Kidney capillary endothelial cell (primary cell): ENCODE measurements around the gene OTOF.
"Not testable (repeated sequence)": the region's sequence is repeated elsewhere in the genome, so short reads cannot be mapped to it uniquely, and the experiment has no call there.

Experiments used
- DNase-seq: peaks from one replicate; pipeline ENCODE4 v3.0.0-alpha.2; 2018; ENCODE audit warnings: low spot score

OTOF gene

DNA sequence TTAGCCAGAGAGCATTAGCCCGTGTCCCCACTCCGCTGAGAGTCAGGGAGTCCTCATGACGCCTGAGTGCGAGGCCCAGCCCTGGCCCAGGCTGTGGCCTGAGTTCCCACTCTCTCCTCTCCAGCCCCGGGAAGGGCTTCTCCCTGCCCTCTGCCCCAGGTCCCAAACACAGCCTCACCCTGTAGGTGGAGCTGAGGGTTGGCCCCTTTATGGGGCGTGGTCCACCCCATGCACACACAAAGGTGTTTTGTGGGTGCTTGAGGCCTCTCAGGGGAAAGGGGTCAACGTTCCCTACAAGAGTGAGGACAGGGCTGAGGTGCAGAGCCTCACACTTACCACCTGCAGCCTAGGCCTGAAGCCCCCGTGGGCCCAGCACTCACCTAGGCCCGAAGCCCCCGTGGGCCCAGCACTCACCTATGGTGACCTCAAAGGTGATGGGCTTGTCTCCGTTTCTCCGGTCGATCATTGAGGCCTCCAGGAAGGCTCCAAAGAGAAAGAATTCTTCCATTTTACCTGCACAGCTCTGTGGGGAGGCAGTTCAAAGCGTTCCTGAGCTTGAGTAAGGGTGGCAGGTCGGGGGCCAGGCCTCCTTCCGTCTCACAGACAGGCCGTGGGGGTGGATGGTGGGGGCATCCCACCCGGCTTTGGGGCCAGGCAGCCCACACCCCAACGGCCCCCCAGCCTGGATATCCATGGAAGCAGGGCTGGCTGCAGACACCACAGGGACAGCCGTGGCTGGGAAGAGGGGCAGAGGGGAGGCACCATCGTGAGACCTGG is 2.1 kb upstream of the OTOF start:
- no peak for DNase-seq

DNA sequence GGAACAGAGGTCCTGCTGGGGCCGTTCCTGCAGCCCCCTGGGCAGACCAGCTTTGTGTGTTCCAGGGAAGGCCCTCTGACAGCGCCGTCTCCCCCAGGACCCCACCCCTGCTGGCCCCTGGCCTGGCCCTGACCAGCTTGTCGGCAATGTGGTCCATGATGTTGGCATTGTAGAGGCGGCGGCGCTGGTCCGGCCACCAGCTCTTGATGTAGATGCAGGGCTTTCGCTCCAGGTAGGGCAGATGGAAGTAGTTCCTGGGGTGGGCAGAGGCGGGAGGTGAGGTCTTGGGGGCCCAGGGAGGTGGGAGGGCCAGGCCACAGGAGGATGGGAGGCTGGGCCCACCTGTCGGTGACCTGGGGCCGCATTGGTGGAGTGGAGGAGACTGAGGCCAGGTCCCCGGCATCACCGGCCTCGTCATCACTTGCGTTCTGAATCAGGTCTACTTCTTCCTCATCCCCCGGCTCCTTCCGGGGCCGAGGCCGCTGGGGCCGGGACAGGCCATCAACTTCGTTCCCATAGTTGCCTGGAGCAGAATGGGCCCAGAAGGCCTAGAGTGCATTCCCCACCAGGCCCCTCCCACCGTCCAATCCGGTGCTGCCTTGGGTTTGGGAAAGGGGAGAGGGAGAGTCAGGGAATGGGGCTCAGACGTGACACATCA is 1.3 kb upstream of the OTOF start:
- DNase-seq = no peak

DNA sequence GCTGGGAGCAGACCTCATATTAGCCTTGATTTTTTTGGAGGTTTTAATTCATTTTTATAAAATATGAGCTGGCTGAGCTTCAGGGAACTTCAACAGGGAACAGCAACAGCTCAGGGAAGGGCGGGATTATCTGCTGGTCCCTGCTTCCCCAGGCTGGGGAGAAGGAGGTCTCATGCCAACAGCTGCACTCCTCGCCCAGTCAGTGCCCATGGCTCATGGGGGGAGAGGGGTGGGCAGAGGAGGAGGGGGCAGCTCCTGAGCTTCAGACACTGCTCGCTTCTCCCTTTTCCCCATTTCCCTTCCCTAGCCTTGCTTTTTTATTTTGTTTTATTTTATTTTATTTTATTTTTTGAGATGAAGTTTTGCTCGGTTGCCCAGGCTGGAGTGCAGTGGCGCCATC is 442 bp upstream of the OTOF start:
- DNase-seq = no peak

DNA sequence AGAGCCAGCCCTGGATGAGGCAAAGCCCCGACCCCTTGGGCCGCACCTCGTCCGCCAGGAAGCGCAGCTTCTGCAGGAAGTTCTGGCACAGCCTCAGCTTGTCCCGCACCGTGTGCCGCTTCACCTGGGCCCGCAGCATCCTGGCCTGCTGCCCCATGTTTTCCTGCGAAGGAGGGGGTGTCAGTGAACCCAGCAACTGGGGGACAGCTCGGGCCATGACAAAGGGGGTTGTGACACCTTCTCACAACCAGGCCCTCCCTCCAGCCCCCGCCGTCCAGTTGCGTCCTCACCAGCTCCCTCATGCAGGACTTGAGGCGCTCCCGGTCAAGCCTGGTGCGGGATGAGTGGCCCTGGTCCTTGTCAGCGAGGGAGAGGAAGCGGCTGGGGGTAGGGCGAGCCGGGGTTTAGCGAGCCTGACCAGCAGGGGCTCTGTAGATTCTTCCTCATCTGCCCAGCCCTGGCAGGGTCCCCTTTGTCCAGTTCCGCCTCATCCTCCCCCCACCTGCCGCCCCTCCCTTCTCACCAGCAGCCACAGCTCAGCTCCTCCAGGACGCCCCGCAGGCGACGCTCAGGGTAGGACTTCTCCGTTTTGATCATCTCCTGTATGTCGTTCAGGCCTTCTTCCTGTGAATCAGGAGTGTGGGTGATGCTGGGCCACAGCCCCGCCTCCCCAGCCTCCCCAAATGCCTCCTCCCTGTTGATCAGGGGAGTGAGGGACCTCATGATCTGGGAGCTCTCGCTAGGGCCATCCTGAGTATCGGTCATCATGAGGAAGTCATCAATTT is 606 bp downstream of the OTOF start:
- DNase-seq = no peak

DNA sequence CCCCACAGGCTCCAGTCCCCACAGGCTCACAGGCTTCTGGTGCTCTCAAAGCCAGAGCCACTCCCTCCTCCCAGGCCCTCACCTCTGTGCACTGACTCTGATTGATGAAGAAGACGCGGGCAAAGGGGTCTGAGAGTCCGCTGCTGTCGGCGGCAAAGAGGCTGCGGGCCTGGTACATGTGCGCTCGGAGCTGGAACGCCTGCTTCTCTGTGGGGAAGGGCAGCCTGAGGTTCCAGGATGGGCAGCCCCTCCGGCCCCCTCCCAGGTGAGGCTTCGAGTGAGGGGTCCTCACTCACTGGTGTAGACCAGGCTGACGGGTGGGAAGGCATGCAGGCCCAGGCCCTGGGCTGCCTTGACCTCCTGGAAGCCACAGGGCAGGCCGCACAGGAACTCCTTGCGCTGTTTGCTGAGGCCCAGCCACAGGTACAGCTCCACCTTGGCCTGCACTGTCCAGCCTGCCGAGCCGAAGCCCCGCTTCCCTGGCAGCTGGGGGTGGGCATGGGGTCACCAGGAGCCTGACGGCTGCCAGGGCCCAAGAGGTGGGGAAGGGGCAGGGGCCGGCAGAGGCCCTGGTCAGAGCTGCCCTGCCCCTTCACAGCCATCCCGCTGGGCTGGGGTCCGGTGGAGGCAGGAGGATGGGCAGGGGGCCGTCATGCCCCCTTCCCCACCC is 2.0 kb downstream of the OTOF start:
- no peak for DNase-seq

DNA sequence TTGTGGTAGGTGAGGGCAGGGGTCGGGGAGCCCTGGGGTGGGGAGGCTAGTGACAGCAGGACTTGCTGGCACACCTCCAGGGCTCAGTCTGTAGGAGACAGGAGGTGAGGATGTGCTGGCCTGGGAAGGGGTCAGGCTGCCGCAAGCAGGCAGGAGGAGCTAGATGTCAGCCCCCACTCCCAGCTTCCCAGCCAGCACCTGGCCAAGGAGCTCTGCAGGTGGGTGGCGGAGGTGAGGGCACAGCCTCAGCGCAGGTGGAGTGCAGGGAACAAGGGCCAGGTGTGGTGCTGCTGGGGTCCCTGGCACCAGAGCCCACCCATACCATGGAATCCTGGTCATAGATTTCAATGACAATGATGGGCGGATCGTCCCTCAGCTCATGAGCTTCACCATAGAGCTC is 2.9 kb downstream of the OTOF start:
- DNase-seq = no peak

DNA sequence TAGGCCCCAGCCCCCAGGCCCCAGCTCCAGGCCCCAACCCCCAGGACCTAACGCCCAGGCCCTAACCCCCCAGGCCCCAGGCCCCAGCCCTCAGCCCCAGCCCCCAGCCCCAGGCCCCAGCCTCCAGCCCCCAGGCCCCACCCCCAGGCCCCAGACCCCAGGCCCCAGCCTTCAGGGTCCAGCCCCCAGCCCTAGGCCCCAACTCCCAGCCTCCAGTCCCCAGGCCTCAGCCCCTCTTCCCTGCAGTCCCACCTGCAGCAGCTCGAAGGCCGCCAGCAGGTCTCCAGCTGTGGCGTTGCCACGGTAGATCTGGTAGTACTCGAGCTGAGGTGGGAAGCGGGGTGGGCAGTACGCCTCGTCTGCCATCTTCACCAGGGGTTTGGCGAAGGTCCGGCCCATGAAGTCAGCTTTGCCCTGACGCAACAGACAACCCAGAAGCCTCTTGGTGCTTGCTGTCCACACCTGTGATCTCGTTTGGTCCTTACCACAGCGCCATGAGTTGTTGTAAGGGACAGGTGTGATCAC is 3.6 kb downstream of the OTOF start:
- DNase-seq = no peak

DNA sequence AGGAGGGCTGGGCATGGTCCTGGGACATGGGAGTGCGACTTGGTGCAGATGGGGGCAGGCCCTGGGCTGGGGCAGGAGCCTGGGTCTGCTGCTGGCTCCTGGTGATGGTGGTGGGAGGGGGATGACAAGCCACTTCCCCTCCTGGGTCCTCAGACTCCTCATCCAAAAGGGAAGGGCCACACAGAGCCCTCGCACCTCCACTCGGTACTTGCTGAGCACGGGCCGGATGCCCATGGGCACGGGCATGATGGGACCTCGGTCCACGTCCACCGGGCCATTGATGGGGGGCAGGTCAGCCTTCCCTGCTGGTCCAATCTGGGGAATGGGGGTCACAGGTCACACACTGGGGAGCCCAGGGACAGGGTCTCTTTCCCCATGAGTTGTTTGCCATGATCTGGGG is 4.1 kb downstream of the OTOF start:
- no peak for DNase-seq

DNA sequence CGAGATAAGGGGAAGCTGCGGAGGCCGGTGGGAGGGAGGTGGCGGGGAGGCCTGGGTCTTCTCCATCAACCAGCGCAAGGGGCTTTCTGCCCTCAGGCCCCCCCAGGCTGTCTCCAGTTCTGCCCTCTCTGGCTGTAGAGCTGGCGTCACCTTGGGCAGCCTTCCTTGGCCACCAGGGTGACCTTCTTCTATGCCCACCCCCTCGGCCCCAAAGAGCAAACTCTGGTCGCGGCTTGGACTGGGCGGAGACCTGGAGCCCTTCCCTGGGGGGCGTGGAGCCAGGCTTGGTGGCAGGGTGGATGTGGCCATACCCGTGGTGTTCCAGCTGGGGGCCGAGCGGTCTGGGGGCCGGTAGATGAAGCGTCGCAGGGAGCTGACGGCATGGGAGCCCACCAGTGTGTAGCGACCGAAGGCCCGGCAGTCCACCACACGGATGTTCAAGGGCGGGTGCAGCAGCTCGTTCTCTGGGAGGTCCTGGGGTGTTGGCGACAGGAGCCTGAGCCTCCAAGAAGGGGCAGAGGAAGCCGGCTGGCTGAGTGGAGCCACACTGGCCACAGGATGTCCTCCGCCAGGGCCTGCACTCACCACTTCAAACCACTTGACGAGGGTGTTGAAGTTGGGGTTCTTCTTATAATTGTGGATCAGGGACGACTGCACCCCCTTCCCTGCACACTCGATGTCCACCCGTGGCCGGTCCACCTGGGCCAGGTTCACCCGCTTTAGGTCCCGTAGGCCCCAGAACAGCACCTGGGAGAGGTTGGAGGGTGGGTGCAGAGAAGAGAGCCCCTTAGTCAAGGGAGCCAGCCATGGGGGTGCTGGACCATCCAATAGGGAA is 4.9 kb downstream of the OTOF start:
- no peak for DNase-seq

DNA sequence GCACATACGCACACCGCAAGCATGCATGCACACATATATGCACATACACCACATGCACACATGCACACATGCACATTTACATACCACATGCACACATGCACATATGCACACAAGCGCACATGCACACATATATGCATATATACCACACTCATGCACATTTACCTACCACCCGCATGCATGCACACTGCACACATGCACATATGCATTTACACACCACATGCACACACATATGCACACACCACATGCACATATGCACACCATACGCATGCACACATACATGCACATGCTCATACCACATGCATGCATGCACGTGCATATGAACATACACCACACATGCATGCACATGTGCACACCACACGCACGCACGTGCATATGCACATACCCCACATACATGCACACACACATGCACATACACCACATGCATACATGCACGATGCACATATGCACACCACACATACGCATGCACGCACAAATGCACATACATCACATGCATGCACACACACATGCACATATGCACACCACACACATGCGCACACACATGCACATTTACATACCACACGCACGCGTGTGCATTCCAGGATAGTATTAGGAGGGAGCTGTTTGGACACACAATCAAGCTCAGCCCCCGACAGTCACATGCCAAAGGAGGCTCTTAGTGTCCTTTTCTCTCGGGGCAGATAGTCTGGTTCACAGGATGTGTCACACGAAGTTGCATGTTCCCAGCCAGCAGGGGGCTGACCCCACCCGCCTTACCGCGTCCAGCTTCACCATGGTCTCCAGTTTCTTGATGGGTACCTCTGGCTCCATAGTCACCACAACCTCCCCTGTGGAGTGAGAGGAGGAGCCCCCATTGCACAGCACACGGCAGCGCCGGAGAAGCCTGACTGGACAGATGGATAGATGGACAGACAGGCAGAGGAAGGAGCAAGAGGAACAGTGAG is 5.9 kb downstream of the OTOF start:
- no peak for DNase-seq

DNA sequence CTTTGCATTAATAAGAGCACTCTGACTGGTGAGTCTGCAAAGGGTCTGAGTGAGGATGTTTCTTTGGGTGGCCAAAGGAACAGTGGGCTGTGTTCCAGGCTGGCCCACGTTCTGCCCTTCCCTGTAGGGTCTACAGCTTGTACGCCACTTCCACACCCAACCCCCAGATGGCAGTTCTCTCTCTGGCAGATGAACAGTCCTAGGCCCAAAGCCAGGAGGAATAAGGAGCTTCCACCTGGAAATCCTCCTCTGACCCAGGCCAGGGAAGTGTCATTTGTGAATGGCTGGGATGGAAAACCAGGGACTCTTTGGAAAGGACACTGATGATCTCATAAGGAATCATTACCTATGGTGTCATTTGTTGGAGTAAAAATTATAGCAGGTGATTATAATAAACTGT is 6.6 kb downstream of the OTOF start:
- DNase-seq = no peak

DNA sequence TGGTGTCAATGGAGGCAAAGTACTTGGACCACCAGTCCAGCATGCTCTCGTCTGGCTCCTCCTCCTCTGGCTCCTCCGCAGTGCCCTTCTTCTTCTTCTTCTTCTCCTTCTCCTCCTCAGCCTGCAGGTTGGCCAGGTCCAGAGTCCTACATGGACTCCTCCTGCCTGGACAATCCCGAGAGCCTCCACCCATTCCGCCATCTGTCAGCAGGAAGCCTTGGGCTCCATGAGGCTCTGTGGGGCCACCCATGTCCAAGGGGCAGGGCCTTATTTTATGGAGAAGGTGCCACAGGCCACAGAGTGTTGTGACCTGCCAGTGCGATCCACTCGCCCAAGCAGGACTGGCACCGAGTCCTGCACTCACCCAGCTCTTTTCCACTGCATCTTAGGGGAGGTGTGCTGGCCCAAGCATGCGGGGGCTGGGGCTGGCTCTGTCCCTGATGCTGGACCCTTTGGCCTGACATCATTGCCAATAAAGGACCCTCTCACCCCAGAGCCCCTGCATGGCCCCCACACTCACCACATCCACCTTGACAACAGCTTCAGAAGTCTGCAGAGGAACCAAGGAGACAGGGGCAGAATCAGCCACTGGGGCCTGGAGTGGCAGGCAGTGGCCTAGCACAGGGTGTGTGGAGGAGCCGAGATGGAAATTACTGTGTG is 7.2 kb downstream of the OTOF start:
- DNase-seq = no peak

DNA sequence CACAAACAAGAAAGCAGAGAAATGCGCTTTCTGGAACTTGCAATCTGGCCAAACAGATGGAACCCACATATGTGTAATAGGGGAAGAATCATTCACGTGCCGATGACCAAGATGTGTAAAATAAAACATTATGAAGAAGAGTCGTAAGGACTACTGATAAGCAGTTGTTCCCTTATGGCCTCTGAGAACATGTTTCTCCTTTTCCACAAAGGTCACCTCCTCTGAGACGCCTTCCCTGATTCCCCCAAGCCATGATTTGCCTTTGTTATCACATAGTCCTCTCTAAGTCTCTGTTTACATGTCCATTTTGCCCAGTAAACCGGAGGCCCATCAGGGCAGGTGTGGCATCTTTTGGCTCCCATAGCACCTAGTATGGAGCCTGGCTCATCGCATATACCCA is 8.0 kb downstream of the OTOF start:
- DNase-seq = no peak

DNA sequence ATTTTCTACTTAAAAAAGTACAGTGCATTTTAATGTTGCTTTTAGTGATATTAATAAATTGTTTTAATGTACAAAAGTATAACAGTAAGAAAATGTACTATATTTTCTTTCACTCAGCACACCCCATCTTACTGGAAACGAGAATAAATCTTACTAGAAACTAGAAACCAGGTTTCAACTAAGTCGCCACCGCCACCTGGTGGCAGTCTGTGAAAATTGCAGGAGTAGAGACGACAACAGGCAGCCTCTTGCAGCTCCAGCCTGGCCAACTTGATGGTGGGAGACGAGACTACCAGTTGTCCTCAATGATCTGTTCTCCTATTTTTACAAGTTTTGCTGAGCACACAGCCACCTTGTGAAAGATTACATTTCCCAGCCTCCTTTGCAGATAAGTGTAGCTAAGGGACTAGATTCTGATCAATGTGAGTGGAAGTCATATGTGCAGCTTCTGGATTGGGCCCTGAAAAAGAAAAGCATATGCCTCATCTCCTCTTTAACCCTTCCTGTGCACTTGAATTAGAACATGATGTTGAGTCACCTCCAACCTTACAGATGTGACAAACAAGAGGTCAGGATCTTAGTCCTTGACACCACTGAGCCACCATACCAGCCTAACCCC is 8.7 kb downstream of the OTOF start:
- peak; percentile 61 for DNase-seq

DNA sequence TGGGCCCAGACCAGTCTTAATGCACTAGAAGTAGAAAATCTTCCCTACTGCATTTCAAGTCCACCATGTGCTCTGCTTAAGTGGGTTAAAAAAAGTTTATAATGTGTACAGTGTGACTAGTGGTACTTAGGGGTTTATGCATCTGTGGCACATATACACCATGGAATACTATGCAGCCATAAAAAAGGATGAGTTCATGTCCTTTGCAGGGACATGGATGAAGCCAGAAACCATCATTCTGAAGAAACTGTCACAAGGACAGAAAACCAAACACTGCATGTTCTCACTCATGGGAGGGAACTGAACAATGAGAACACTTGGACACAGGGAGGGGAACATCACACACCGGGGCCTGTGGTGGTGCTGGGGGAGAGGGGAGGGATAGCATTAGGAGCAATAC is 9.4 kb downstream of the OTOF start:
- DNase-seq = not testable (repeated sequence)

DNA sequence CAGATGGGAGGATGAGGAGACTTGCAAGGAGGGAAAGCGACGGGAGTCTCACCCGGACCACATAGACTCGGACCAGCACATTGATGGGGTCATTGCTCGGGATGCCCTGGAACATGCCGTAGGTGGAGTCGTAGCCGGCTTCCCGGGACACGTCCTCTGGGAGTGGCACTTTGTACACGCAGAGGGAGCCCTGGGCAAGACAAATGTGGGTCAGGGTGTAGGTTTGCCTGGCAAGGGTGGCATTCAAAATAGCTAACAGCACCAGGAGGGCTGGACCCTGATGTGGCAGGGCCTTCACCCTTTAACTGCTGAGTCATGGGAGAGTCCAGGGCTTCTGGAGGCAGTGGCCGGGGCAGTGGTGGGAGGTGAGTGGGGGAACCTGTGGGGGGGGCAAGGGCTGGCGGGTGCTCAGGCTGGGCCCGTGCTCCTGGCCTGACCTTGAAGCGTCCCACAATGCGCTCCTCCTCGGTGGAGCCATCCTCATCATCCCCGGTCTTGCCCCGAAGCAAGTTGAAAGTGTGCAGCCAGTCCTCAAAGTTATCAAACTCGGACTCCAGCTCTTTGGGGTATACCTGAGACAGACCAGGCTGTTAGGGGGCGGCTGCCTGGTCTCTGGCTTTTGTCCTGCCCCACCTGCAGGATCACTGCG is 11.1 kb downstream of the OTOF start:
- DNase-seq = no peak

DNA sequence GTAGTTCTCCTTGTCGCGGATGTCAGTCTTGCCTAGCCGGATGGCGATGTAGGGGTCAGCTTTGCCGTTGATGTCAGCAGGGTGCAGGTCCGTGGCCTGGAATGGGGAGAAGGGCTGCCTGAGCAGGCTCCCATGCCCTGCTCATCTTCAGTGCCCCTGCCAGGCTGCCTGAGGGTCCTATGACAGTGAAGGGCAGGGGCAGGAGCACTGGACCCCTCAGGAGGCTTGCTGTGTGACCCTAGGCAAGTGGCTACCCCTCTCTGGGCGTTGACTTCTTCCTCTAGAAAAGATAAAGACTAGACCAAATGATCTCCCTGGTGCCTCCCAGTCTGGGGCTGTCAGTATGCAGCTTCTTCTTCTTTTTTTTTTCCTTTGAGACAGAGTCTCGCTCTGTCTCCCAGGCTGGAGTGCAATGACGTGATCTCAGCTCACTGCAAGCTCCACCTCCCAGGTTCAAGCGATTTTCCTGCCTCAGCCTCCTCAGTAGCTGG is 11.9 kb downstream of the OTOF start:
- no peak for DNase-seq

DNA sequence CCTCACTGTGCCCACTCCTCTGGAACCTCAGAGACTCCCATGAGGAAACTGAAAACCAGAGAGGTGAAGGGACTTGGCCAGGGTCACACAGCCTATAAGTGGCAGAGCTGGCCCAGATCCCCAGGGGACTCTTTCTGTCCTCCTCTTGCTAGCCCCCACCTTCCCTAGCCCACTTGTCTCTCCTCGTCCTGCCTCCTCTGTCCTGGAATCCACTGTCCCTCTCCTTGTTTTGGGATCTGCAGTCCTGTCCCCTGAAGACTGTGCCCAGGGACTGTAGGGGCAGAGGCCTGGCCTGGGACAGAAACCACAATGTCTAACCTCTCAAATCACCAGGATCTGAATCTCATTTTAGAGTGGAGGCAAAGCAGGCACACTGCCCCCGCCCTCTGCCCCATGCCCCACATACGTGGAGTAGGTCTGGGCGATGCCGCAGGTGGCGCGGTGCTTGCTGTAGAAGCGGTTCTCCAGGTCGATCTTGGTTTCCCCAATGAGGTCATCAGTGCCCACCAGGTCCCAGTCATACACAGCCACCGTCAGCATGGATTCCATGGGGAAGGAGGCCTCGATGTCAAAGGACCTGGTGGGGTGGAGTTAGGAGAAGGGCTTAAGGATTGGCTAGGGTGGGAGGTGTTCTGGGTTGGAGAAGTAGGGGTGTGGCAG is 12.5 kb downstream of the OTOF start:
- DNase-seq = no peak
